Measurements from ENCODE around the gene DDX5.
"Not testable (repeated sequence)": the region's sequence is repeated elsewhere in the genome, so short reads cannot be mapped to it uniquely, and the experiment has no call there.

The DDX5 gene

DNA sequence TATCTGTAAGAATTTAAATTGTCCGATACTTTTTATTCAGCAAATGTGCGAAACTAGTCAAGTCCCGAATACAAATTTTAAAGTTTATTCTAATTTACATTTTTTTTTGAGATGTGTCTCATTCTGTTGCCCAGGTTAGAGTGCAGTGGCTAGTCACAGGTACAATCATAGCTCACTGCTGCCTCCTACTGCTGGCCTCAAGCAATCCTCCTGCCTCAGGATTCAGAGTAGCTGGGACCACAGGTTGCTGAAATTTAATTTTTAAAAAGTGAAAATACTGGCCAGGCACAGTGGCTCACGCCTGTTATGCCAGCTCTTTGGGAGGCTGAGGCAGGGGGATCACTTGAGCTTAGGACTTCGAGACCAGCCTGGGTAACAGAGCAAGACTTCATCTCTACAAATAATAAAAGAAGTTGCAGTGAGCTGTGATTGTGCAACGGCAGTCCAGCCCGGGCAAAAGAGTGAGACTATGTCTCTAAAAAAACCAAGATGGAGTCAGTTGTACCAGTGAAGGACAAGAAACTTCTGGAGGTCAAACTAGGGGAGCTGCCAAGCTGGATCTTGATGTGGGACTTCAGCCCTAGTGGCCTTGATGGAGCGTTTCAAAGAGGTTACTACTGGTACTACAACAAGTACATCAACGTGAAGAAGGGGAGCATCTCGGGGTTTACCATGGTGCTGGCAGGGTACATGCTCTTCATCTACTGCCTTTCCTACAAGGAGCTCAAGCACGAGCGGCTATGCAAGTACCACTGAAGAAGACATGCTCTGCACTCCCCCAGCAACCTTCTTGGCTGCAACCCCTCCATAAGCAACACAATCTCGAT lies 14.8 kb downstream of the DDX5 start:
- no peak for FAIRE-seq

DNA sequence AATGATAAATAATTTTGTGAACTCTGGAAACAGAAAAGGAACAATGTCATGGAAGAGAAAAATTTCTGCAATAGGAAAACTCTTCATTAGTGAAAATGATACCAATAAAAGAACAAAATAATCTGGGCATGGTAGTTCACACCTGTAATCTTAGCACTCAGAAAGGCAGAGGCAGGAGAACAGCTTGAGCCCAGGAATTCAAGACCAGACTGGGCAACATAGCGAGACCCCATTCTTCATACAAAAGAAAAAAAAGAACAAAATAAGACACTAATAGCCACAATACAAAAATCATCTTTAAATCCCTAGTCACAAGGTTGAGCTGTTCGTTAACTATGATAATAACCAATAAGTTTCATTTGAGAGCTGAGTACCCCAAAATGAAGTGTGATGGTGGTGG lies 17.8 kb downstream of the DDX5 start:
- no peak for FAIRE-seq

DNA sequence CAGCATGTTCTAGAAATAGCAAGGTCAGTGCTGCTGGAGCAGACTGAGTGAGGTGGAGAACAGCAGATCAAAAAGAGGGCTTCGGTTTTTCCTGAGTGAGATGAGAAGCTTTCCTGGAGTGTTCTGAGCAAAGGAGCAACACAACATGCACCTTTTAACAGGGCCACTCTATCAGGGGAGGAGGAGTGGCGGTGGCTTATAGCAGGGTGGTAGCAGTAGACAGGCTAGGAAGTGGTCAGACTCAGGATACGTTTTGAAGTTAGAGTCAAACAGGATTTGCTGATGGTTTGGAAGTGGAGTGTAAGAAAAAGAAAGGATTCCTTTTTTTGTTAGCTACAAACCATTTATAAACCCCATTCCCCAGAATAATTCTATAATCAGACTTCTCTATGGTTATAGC lies 21.7 kb downstream of the DDX5 start:
- FAIRE-seq = no peak

DNA sequence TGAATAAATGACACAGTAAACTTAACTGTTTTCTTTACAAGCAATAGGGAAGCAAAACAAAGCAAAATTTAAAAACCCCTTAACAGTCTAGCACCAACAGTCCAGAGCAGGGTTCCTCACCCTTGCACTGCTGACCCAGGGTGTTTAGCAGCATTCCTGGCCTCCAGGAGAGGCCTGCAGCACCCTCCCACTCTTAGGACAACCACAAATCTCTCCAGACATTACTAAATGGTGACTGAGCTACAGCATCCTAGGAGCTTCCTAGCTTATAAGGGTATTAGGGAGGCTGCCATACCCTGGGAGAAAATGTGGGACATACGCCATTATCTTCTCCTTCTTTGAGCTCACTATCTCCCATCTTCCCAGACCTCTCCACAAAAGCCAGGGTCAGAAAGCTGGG lies 25.1 kb downstream of the DDX5 start:
- FAIRE-seq = no peak

DNA sequence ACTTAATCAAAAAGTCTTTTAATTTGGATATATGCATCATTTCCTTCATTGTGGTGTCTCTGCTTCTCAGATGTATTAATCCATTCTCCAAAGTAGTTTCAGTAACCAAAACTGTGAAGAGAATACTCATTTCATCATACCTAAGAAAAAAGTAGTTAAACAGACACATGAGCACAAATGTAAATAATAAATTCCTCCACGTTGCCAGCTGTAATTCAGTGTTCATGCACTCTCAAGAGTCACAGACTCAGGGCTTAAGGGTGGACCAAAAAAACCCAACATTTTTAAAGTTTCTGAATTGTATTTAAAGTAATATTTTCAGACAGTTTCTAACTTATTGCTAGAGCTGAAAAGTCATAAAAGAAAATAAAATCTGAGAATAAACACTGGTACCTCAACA lies 28.2 kb downstream of the DDX5 start:
- no peak for FAIRE-seq

DNA sequence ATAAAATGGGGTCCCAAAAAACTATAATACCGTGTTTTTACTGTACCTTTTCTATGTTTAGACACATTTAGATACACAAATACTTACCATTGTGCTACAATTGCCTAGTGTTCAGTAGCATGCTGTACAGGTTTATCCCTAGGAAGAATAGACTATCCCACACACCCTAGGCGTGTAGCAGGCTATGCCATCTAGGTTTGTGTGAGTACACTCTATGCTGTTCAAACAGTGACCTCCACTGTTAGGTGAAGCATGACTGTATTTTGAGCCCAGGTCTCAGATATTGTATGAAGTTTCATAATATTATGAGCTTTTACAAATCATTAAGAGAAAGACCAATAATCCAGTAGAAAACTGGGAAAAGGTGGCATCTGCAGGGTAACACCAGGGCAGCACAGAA lies 33.5 kb downstream of the DDX5 start:
- FAIRE-seq = no peak

DNA sequence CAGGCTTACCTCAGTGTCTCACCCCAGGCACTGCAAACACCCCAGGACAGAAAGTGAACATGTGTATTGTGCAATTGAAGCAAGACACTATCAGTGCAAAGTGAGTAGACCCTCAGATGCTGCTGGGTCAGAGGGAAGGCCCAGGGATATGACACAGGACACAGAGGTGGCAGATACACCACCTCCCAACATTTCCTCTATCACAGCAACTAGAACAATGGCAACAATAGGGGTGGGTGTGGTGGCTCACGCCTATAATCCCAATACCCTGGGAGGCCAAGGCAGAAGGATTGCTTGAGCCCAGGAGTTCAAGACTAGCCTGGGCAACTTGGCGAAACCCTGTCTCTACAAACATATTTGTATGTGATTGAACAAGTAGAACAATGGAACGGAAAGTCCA lies 34.6 kb downstream of the DDX5 start:
- FAIRE-seq = no peak

DNA sequence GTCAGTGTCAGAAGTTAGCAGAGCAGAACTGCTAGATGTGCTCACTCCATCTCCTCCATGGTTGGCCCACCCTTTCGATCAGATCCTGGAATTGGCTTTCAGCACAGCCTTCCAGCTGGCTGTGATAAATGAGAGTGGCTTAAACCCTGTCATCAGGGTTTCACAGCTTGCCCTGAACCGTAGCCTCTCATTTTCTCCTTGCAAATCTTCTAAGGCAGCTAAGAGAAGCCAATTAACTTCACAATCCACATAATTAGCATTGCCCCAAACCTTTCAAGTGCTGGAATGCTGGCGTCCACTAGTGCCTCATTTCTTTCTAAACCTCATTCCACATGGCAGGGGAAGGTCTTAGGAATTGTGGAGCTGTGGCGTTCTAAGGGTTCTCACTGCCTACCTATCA lies 35.5 kb downstream of the DDX5 start:
- FAIRE-seq = no peak

DNA sequence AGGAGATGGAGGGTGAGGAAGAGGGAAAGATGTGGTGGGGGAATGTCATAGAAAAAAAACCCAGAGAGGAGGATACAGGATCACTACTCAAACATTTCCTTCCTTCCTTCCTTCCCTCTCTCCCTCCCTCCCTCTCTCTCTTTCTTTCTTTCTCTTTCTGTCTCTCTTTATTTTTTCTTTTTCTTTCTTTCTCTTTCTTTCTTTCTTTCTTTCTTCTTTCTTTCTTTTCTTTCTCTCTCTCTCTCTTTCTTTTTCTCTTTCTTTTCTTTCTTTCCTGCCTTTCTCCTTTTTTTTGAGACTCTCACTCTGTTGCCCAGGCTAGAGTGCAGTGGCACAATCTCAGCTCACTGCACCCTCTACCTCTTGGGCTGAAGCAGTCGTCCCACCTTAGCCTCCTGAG lies 39.3 kb downstream of the DDX5 start:
- FAIRE-seq = not testable (repeated sequence)

DNA sequence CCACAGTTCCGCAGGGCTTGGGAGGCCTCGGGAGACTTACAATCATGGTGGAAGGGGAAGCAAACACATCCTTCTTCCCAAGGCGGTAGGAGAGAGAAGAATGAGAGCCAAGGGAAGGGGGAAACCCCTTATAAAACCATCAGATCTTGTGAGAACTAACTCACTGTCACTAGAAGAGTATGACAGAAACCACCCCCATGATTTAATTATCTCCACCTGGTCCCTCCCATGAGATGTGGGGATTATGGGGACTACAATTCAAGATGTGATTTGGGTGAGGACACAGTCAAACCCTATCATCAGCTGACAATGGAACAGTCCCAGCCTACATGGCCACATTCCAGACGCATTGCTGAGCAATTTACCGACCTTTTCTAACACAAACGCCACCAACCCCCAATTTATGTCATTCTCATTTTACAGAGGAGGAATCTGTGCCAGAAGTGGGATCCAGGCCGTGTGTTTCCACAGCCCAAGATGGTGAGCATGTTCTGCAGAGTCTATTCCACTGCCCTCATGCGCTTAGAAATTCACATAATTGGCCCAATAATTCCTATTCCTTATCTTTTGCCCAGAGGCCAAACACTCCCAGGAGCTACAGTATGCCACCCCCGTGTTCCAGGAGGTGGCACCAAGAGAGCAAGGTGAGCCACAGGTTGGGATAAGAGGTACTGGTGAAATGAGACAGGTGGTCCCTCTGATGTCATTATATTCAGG lies 39.9 kb downstream of the DDX5 start:
- FAIRE-seq = no peak

DNA sequence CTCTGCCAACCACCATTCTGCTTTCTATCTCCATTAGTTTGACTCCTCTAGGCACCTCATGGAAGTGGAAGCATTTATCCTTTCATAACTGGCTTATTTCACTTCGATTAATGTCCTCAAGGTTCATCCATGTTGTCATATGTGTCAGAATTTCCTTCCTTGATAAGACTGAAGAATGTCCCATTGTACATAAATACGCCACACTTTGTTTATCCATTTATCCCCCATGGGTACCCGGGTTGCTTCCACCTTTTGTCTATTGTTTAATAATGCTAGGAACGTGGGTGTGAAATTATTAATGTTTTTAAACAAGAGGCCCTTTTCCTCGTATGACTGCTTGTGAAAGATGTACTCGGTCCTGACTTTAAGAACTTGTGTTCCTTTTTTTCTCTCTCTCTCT lies 44.3 kb downstream of the DDX5 start:
- FAIRE-seq = no peak

DNA sequence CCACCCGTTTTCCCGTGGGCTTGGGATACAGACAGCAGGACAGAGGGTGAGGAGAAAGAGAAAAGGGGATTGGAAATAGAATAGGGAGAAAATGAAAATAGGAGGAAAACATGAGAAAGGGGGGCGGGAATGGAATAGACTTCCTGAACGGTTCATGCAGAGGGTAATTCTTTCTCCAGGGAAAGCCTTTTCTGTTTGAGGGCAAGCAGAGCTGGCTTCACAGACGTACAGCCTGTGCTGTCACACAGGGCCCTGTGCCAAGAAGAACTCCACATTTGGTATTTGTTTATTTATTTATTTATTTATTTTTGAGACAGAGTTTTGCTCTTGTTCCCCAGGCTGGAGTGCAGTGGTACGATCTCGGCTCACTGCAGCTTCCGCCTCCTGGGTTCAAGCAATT lies 45.1 kb downstream of the DDX5 start:
- no peak for FAIRE-seq

DNA sequence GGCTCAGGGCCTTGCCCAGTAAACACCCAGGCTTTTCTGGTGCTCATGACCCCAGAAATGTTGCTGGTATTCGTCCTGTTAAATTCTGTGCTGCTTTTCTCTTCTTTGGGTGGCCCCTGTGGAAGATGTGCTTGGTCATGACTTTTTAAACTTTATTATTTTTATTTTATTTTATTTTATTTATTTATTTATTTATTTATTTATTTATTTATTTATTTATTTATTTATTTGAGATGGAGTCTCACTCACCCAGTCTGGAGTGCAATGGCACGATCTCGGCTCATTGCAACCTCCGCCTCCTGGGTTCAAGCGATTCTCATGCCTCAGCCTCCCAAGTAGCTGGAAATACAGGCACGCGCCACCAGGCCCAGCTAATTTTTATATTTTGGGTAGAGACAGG lies 46.3 kb downstream of the DDX5 start:
- not testable (repeated sequence) for FAIRE-seq

DNA sequence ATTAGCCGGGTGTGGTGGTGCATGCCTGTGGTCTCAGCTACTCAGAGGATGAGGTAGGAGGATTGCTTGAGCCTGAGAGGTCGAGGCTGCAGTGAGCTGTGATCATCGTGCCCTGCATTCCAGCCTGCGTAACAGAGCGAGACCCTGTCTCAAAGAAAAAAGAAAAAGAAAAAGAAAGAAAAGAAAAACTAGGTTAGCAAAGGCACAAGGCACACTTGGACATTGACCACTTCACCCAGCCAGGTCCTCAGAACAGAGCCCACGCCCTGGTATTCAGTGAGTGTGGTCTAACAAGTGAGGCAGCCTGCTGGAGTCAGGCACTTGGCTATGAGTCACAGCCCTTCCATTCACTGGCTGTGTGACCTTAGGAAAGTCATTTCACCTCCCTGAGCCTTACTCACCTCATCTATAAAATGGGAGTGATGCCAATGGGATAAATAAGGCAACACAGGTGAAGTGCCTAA lies 46.8 kb downstream of the DDX5 start:
- no peak for FAIRE-seq

DNA sequence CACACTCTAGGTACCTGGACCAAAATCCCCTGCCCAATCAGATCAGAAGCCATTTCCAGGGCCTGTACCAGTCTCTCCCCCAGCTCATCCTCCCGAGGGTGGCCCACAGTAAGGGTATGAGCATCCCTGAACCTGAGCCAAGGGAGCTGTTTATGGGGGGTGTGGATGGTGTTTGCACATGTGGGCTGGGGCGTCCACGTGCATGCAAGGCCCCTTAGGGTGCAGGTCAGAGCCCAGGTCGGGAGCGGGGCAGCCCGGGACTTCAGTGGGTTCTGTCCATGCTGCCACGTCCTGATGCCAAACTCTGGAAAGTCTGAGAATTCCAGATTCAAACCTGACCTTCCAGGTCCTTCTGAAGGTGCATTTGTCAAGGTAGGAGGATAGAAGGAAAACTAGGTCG lies 47.3 kb downstream of the DDX5 start:
- FAIRE-seq = no peak

DNA sequence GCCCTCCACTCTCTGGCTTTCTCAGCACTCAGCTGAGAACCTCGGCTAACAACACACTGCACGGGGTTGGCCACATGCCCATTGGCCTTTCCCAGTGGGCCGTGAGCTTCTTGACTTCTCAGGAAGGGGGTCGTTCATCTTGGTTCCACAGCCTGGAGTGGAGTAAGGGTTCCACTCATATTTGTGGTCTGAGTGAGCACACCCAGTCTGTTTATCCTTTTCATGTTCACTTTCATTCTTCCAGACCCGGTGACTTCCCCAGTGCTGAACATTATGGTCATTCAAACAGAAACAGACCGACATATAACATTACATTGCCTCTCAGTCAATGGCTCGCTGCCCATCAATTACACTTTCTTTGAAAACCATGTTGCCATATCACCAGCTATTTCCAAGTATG lies 48.9 kb downstream of the DDX5 start:
- no peak for FAIRE-seq

DNA sequence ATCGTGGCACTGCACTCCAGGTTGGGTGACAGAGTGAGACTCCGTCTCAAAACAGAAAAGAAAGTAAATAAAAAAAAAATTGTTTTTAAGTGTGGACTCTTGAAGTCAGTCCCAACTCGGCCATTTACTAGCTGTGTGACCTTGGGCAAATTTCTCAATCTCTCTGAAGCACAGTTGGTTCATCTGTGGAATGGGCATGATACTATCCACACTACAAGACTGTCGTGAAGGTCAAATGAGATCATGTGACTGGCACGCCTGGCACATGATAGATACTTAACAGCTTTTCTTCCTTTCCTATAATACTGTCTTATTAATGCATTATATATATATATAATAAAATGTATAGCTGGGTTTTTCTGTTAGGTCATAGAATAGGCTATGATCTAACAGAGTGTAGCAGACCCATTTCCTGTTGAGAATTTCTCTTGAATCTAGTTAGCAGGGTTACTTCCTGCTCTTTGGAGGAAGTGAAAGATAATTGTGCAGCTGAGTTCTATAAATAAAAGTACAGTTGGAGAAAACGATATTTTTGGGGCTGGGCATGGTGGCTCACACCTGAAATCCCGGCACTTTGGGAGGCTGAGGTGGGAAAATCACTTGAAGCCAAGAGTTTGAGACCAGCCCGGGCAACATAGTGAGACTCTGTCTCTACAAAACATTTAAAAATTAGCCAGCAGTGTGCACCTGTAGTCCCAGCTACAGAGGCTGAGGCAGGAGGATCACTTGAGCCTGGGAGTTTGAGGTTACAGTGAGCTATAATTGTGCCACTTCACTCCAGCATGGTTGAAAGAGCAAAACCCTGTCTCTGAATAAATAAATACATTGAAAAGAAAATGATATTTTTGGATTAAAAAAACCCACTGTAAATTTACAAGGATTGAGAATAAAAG lies 49.9 kb downstream of the DDX5 start:
- no peak for FAIRE-seq

DNA sequence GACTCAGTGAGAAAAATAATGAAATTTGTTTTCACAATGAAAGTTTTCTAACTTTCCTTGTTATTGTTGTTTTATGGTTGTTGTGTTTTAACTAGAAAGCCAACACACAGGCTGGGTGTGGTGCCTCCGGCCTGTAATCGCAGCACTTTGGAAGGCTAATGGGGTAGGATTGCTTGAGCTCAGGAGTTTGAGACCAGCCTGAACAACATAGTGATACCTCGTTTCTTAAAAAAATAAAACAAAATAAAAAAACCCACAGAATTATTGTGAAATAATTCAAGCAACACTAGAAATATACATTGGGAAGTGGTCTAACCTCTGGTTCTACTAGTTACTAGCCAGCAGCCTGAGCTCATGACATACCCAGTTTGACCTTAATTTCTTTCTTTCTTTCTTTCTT lies 56.5 kb downstream of the DDX5 start:
- FAIRE-seq = no peak

DNA sequence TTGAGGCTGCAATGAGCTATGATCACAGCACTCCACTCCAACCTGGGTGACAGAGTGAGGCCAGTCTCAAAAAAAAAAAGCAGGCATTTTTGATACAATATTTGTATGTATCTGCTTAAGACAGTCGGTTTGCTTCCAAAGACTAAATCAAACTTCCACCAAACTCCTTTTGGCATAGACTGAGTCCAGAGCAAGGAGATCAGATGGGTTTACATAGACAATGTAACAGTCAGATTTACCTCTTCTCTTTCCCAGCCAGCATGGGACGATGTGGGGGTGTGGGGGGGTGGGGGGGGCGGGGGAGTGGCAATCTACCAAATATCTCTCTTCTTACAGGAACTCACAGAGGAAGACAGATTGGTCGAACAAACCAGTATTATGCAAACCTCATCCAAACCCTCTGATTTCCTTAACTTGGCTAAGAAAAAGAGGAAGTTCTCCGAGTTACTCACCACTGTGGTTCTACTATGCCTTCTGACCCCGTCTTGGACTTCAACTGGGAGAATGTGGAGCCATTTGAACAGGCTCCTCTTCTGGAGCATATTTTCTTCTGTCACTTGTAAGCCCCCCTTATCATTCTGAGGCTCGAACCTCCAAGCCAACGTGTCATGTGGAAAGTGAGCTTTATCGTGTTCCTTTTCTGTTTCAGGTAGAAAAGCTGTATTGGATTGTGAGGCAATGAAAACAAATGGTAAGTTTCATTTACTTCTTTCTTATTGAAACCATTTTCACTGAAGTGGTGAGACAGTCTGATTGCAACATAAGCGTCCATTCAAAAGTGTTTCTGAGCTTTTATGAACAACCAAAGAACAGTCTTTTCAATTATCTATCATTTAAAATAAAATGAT lies 57.2 kb downstream of the DDX5 start, which contains the start of gene MILR1:
Gene MILR1, plus strand, starts transcription at position 451 of the 848 bp plus-strand sequence. Its CDS starts 54 bp downstream, at position 505.
- no peak for FAIRE-seq
